Psoas muscle (tissue), 8 donors: ENCODE results near the gene MYL5. TPM values are rescaled to one million over a fixed set of nuclear protein-coding genes. Genes with fewer than 3 reads are reported as not detected.

Source experiments
- ATAC-seq, 4 donors: fragments of 200-7000 bp; cut with Tn5 transposase; one replicate each; pipeline ENCODE4 v1.9.1; 2020; ENCODE audit warnings: moderate library complexity in 3 of 4, mild to moderate bottlenecking in 2 of 4
- DNase-seq, 2 donors: peaks; one replicate each; pipeline ENCODE4 v3.0.0-alpha.2; 2020
- H3K27ac ChIP-seq: fragments of 200-600 bp; one replicate; pipeline ENCODE4 v1.8.0; 2022
- H3K27me3 ChIP-seq, 3 donors: fragments of 200-600 bp in 1 of 3; one replicate each; pipeline versions ENCODE4 v1.6.1 to v1.8.0; 2013 to 2022; ENCODE audit warnings: low read length in 2 of 3, mild to moderate bottlenecking in 2 of 3, moderate library complexity in 1 of 3; ENCODE audit not compliant: insufficient read depth in 3 of 3
- H3K36me3 ChIP-seq, 2 donors: fragments of 200-600 bp in 1 of 2; one replicate each; pipeline versions ENCODE4 v1.6.1 to v1.8.0; 2013 to 2022; ENCODE audit warnings: low read depth in 1 of 2, mild to moderate bottlenecking in 1 of 2, moderate library complexity in 1 of 2; ENCODE audit not compliant: insufficient read depth in 1 of 2
- H3K4me1 ChIP-seq: fragments of 200-600 bp; one replicate; pipeline ENCODE4 v1.8.0; 2022
- H3K4me3 ChIP-seq: fragments of 200-600 bp; one replicate; pipeline ENCODE4 v1.8.0; 2022; ENCODE audit warnings: mild to moderate bottlenecking
- H3K9me3 ChIP-seq: fragments of 200-600 bp; one replicate; pipeline ENCODE4 v1.8.0; 2022
- CTCF ChIP-seq: fragments of 200-600 bp; IDR thresholded peaks from one replicate; pipeline ENCODE4 v1.8.0; 2022; ENCODE audit warnings: antibody characterized with exemption
- WGBS, 3 donors: extraction: QIAGEN DNeasy Blood & Tissue Kit; methylation state at CpG; one replicate each; pipeline versions ENCODE4 v1.1.6 to v1.1.7; 2013; 5-methylcytosine and 5-hydroxymethylcytosine counted together
- intact Hi-C, 2 donors: fragments of 100-400 bp; cut with DNase I; formaldehyde crosslinking; loops; one replicate each; pipeline versions ENCODE4 v1.11.0 to v1.14.2; 2022
- polyA plus RNA-seq, 3 donors: library from polyadenylated mRNA; stranded (reverse); fragments of 200-250 nt; gene quantifications; one replicate each; pipeline ENCODE4 v1.2.3, GENCODE V29; 2013
- total RNA-seq, 4 donors: library from RNA; stranded (reverse); fragmentation: NEBNext Ultra II Directional in 2 of 4; extraction: Animal tissue kit (Norgen Biotek cat#: 25700) in 2 of 4; gene quantifications; one replicate each; pipeline versions ENCODE4 v1.2.1 to v1.2.4, GENCODE V29; 2021 to 2023
- donor health status: healthy with polysubstance abuse.
- donor health status: DM: no; HTN: no; CAD: no; lungs with moderate emphysema.
- donor health status: Bipolar disorder and iron deficiency.
- donor health status: healthy.
- donor health status: DM: yes; HTN: yes; CAD: no.
- donor health status: DM: no; HTN: no; CAD: no.
- donor health status: DM: no; HTN: no; CAD: no.
- donor health status: DM: yes; HTN: yes; CAD: no.

Gene MYL5
- total and polyA plus RNA-seq, 7 donors = 2.0 to 11.2 (median 5.4) TPM

DNA sequence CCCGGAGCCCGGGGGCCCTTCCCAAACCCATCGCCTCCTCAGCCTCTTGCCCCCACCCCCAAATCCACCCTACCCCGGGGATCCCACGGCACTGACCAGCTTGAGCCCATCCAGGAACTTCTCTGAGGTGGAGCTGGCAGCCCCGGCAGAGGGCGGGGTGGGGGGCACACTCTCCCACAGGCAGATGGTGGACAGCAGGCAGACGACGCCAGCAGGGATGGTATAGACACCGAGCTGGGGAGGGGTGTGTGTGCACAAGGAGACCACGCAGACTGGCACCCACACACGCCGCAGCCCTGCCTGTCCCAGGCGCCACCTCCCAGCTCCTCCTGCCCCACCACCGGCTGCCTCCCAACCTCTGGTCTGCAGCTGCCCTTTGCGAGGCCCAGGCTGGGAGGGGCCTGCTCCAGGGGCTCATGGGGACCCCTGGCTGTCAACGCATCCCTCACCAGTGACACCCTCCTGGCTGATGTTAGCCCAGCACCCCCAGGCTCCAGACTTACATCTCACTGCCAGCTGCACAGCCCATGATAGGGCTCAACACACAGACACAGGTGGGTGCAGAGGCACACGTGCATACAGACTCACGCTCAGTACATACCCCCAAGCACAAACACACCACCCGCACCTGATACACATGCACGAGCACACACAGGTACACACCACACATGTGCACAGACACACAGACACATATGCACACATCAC, 10.4 kb downstream of the MYL5 start:
- no peak for TF ChIP-seq CTCF
- Histone ChIP-seq H3K4me1 (peaks cover 24% of the 10 kb centered on the region), H3K27me3 (peaks cover 0 to 3% (median 0%) of the 10 kb centered on the region in 3 donors), H3K36me3 (no peaks in the 10 kb centered on the region), H3K27ac (no peak overlapping the region), H3K9me3 (no peaks in the 10 kb centered on the region), H3K4me3 (no peak overlapping the region)
- intact Hi-C loops = no loop called here
- no peak for DNase-seq
- 71 to 79% (median 72%) methylated on average over 21 of the region's 21 CpGs for WGBS, 3 donors
- ATAC-seq = no peak

DNA sequence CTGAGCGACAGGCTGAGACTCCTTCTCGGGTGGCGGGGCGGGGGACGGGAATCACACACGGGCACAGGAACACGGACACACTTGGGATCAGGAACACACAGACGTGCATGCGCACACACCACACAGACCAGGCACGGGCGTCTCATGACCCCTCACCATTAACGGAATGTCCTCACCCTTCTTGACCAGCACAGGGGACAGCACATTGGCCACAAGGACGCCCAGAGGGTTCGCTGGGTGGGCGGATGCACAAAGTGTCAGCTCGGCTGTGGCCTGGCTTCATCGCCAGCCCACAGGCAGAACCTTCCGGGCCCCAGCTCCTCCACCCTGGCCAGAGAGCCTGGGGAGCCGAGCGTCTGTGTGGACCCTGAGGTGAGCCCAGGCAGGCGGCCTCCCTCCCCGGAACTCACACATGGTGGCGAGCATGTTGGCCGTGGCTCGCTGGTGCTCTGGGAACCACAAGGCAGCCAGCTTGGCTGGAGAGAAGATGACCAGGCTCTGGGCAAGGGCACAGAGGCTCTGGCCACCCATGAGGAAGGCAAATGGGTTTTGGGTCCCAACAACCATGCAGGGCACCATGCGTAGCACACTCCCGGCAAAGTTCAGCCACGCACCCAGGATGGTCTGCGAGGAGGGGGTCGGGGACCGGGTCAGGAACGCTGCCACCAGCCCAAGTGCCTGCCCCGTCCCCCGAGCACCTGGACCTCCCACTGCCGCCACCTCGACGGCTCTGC, 11.5 kb downstream of the MYL5 start:
- Histone ChIP-seq H3K27ac (no peak overlapping the region), H3K4me3 (no peak overlapping the region), H3K27me3 (peaks cover 0 to 3% (median 0%) of the 10 kb centered on the region in 3 donors), H3K9me3 (no peaks in the 10 kb centered on the region), H3K4me1 (peaks cover 16% of the 10 kb centered on the region), H3K36me3 (no peaks in the 10 kb centered on the region)
- intact Hi-C loops = no loop called here
- ATAC-seq (no peak), DNase-seq (peak in 1 of 2 donors; percentile 56)
- 86 to 89% (median 88%) methylated on average over 37 of the region's 37 CpGs for WGBS, 3 donors
- TF ChIP-seq CTCF = no peak

GRCh38 chr4:686413-687040, 12.2 kb downstream of the MYL5 start:
- peaks cover 16% of the 10 kb centered on the region for H3K4me1 ChIP-seq
- H3K27ac ChIP-seq = peak overlapping the region; percentile 92
- intact Hi-C loops = no loop called here

More at GRCh38 chr4:686413-687040, 12.2 kb downstream of the MYL5 start:
- H3K36me3 ChIP-seq = no peaks in the 10 kb centered on the region
- 83 to 88% (median 83%) methylated on average over 31 of the region's 31 CpGs for WGBS, 3 donors
- DNase-seq (peak in 1 of 2 donors; percentile 65), ATAC-seq (peak in 1 of 4 donors; percentile 2)
- H3K4me3 ChIP-seq = no peak overlapping the region
- H3K27me3 ChIP-seq = no peaks in the 10 kb centered on the region
- H3K9me3 ChIP-seq = no peaks in the 10 kb centered on the region
- no peak for TF ChIP-seq CTCF
